ENCODE data around the gene ZBTB7C.

The ZBTB7C gene

GRCh38 chr18:48100651-48101165 lies 308.5 kb downstream of the ZBTB7C start:
- no peak for TF ChIP-seq CTCF (IDR thresholded peaks at IDR 0.05)

DNA sequence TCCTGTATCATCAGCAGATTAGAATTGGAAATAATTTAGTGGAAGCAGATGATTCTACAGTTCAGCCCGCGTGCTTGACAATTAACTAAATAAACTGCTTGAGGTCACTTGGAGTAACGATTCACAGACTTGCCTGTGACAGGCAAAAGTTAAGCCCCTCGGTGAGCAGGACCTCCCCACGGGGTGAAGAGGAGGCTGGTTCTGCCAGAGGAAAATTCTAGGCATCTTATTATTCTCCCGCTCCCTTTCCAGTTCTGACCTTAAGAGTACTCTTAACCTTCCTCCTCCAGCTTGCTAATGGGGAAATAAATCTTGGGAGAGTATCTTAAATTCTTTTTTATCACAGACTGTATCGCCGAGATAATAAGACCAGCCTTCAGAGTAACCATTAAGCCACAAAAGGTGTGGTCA lies 309.0 kb downstream of the ZBTB7C start:
- no peak for TF ChIP-seq CTCF (IDR thresholded peaks at IDR 0.05)

GRCh38 chr18:48099481-48100164 lies 309.6 kb downstream of the ZBTB7C start:
- no peak for TF ChIP-seq CTCF (IDR thresholded peaks at IDR 0.05)

DNA sequence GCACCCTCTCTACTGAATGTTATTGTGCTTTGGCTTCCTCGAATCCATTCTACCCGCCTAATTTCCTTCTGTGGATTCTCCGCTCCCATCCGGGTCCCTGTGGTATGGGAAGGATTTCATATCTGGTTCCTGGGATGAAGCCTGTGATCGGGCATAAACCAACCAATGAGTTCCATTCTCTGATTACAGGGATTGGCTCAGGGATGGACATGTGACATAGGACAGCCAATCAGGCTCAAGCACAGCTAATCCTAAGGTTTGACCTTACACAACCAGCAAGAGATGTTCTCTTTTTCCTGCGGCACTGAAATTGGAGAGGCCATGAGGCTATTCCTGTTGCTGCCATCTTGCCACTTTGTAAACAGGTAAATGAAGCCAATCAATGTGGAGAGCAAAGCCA lies 310.6 kb downstream of the ZBTB7C start:
- no peak for TF ChIP-seq CTCF (IDR thresholded peaks at IDR 0.05)

DNA sequence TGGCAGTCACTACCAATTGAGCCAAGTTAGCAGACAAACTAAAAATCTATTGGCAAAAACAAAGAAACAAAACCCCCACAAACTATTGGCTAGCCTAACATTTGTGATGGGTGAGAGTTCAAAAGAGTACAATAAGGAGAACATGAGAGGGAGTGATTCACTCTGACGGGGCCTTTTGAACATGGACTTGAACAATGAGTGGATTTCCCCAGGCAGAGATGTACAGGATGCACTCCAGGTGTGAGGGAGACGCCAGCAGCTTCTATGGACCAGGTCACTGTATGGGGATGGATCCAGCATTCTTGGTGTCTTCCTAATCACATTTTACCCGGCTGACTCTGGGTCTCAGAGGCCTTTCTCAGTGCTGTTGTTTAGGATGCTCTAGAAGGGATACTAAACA lies 311.2 kb downstream of the ZBTB7C start:
- no peak for TF ChIP-seq CTCF (IDR thresholded peaks at IDR 0.05)

- no peak for TF ChIP-seq CTCF (IDR thresholded peaks at IDR 0.05)
Observed at GRCh38 chr18:48095726-48096125, 313.5 kb downstream of the ZBTB7C start.

GRCh38 chr18:48093104-48093503 lies 316.1 kb downstream of the ZBTB7C start:
- no peak for TF ChIP-seq CTCF (IDR thresholded peaks at IDR 0.05)

Data from LNCAP (cell line).